Fibroblast of lung (primary cell): ENCODE results near the gene PPP4R1. TPM values are rescaled to one million over a fixed set of nuclear protein-coding genes. Genes with fewer than 3 reads are reported as not detected.

Source experiments
- DNase-seq, 2 donors: peaks; one replicate each; pipeline versions ENCODE4 v3.0.0 to v3.0.0-alpha.2; 2010; ENCODE audit warnings: low read depth in 2 of 2
- H2AFZ ChIP-seq: 2 replicates; pipeline ENCODE4 v1.5.1; 2012; ENCODE audit warnings: low read length, control low read depth, inconsistent platforms
- H3K27ac ChIP-seq: 2 replicates; pipeline ENCODE4 v1.5.1; 2011; ENCODE audit warnings: low read length, control low read depth; ENCODE audit not compliant: insufficient read depth
- H3K27me3 ChIP-seq: 2 replicates; pipeline ENCODE4 v1.5.1; 2011; ENCODE audit warnings: mild to moderate bottlenecking, low read length; ENCODE audit not compliant: control insufficient read depth, insufficient read depth
- H3K36me3 ChIP-seq: 2 replicates; pipeline ENCODE4 v1.5.1; 2011; ENCODE audit warnings: low read length; ENCODE audit not compliant: control insufficient read depth, insufficient read depth
- H3K4me1 ChIP-seq: 2 replicates; pipeline ENCODE4 v1.5.1; 2011; ENCODE audit warnings: low read length; ENCODE audit not compliant: control insufficient read depth, insufficient read depth; ENCODE audit errors: extremely low read depth
- H3K4me2 ChIP-seq: 2 replicates; pipeline ENCODE4 v1.5.1; 2011; ENCODE audit warnings: low read length, control low read depth; ENCODE audit not compliant: insufficient read depth; ENCODE audit errors: extremely low read depth
- H3K4me3 ChIP-seq, 4 experiments: fragments of 200-600 bp in 1 of 4; sonication (generic) in 1 of 4; replicated peaks in 1 of 4; 2 replicates each; pipeline ENCODE4 v1.5.1; 2011 to 2016; ENCODE audit warnings: low read length in 4 of 4, low read depth in 3 of 4, mild to moderate bottlenecking in 3 of 4, control low read depth in 2 of 4, inconsistent platforms in 1 of 4, mixed read lengths in 1 of 4; ENCODE audit not compliant: insufficient read depth in 1 of 4; ENCODE audit errors: control extremely low read depth in 1 of 4
- H3K79me2 ChIP-seq: 2 replicates; pipeline ENCODE4 v1.5.1; 2012; ENCODE audit warnings: mild to moderate bottlenecking, low read length, inconsistent platforms; ENCODE audit not compliant: control insufficient read depth, insufficient read depth
- H3K9ac ChIP-seq: 2 replicates; pipeline ENCODE4 v1.5.1; 2011; ENCODE audit warnings: mild to moderate bottlenecking, low read length, control low read depth; ENCODE audit not compliant: insufficient read depth
- H3K9me3 ChIP-seq: 2 replicates; pipeline ENCODE4 v1.5.1; 2012; ENCODE audit warnings: low read depth, low read length; ENCODE audit not compliant: control insufficient read depth, insufficient read depth
- H4K20me1 ChIP-seq: 2 replicates; pipeline ENCODE4 v1.5.1; 2011; ENCODE audit warnings: low read length; ENCODE audit not compliant: control insufficient read depth, insufficient read depth; ENCODE audit errors: extremely low read depth
- CTCF ChIP-seq, 2 donors: IDR thresholded peaks in 1 of 2; conservative IDR thresholded peaks in 1 of 2; 1 replicate in 1 of 2; 2 replicates in 1 of 2; pipeline ENCODE4 v1.5.1; 2011 to 2012; ENCODE audit warnings: low read length in 2 of 2, control low read depth in 1 of 2, inconsistent platforms in 1 of 2, low read depth in 1 of 2, mild to moderate bottlenecking in 1 of 2
- EZH2 ChIP-seq: IDR thresholded peaks from 2 replicates; pipeline ENCODE4 v1.5.1; 2012; ENCODE audit warnings: low read length, control low read depth, mild to moderate bottlenecking; ENCODE audit errors: missing control alignments
- polyA plus RNA-seq, 2 donors: library from polyadenylated mRNA; depleted of rRNA in 1 of 2; stranded (reverse) in 1 of 2; unstranded in 1 of 2; fragments of >200 nt; gene quantifications; 2 replicates each; pipeline ENCODE4 v1.2.1, GENCODE V29; 2011 to 2012; ENCODE audit warnings: missing spikeins in 1 of 2
- total RNA-seq: library from RNA; depleted of rRNA; stranded (reverse); fragments of >200 nt; gene quantifications from 2 replicates; pipeline ENCODE4 v1.2.1, GENCODE V29; 2014

Gene PPP4R1
- total and polyA plus RNA-seq, 2 donors (not counting 1 experiment from before 2014, with no cell fraction given) = 83.5 to 108 TPM

- no peak overlapping the region for H3K4me3 ChIP-seq
- H4K20me1 ChIP-seq = no peaks in the 10 kb centered on the region
- H3K9ac ChIP-seq = no peak overlapping the region
- peak in 1 of 2 donors; percentile 55 for DNase-seq
- TF ChIP-seq CTCF (conservative IDR thresholded peaks at IDR 0.05 in 1 of 2, IDR thresholded peaks at IDR 0.05 in 1 of 2; ENCODE audit: low read depth in 1 of 2, low read length in 2 of 2) (no peak), EZH2 (no peak)
- H2AFZ ChIP-seq = no peak overlapping the region
- H3K36me3 ChIP-seq = peaks cover 3% of the 10 kb centered on the region
- no peak overlapping the region for H3K4me2 ChIP-seq
- peak overlapping the region; percentile 37 for H3K27ac ChIP-seq
- no peaks in the 10 kb centered on the region for H3K9me3 ChIP-seq
- H3K27me3 ChIP-seq = no peaks in the 10 kb centered on the region
- H3K79me2 ChIP-seq = peaks cover 31% of the 10 kb centered on the region
- H3K4me1 ChIP-seq = peaks cover 17% of the 10 kb centered on the region
Measured at GRCh38 chr18:9616049-9616448, 1.7 kb upstream of the PPP4R1 start.

- H3K4me3 ChIP-seq = peak overlapping the region; percentile 48 to 67 (median 52)
- peak overlapping the region; percentile 83 for H3K4me2 ChIP-seq
- TF ChIP-seq CTCF (conservative IDR thresholded peaks at IDR 0.05 in 1 of 2, IDR thresholded peaks at IDR 0.05 in 1 of 2; ENCODE audit: low read depth in 1 of 2, low read length in 2 of 2) = no peak
- no peak for TF ChIP-seq EZH2
- peaks cover 17% of the 10 kb centered on the region for H3K4me1 ChIP-seq
- H3K9ac ChIP-seq = peak overlapping the region; percentile 91
- DNase-seq = no peak
- H3K36me3 ChIP-seq = peaks cover 3% of the 10 kb centered on the region
- peak overlapping the region; percentile 90 for H3K27ac ChIP-seq
- peaks cover 2% of the 10 kb centered on the region for H4K20me1 ChIP-seq
- no peaks in the 10 kb centered on the region for H3K9me3 ChIP-seq
- H2AFZ ChIP-seq = no peak overlapping the region
- H3K27me3 ChIP-seq = no peaks in the 10 kb centered on the region
- peaks cover 38% of the 10 kb centered on the region for H3K79me2 ChIP-seq
Measured at GRCh38 chr18:9615280-9615797, 980 bp upstream of the PPP4R1 start.

GRCh38 chr18:9613550-9614400 is 584 bp downstream of the PPP4R1 start:
- no peaks in the 10 kb centered on the region for H3K9me3 ChIP-seq
- peak overlapping the region; percentile 25 for H3K4me2 ChIP-seq
- peak overlapping the region; percentile 91 for H3K9ac ChIP-seq
- peak; percentile 41 to 58 for DNase-seq
- H3K27ac ChIP-seq = peak overlapping the region; percentile 94
- H3K27me3 ChIP-seq = no peaks in the 10 kb centered on the region
- H3K79me2 ChIP-seq = peaks cover 53% of the 10 kb centered on the region
- peak overlapping the region; percentile 67 to 91 (median 76) for H3K4me3 ChIP-seq
- H2AFZ ChIP-seq = no peak overlapping the region
- peaks cover 10% of the 10 kb centered on the region for H3K4me1 ChIP-seq
- no peak for TF ChIP-seq CTCF (conservative IDR thresholded peaks at IDR 0.05 in 1 of 2, IDR thresholded peaks at IDR 0.05 in 1 of 2; ENCODE audit: low read depth in 1 of 2, low read length in 2 of 2)
- no peak for TF ChIP-seq EZH2
- H4K20me1 ChIP-seq = peaks cover 2% of the 10 kb centered on the region
- peaks cover 3% of the 10 kb centered on the region for H3K36me3 ChIP-seq
